Islet of Langerhans (tissue), 1 donor: ENCODE data around the gene CABP2.
"Not testable (repeated sequence)": the region's sequence is repeated elsewhere in the genome, so short reads cannot be mapped to it uniquely, and the experiment has no call there.

ENCODE experiments used
- FAIRE-seq: peaks from one replicate; lab custom pipeline; 2011; peaks lifted over from hg19 to GRCh38; lab: Jason Lieb, UNC

CABP2 gene

GRCh38 chr11:67494371-67495233, 28.6 kb downstream of the CABP2 start:
- no peak for FAIRE-seq

GRCh38 chr11:67493548-67494370, 29.5 kb downstream of the CABP2 start:
- no peak for FAIRE-seq

GRCh38 chr11:67492801-67493547, 30.3 kb downstream of the CABP2 start:
- no peak for FAIRE-seq

- FAIRE-seq = no peak
Measured at GRCh38 chr11:67492069-67492727, 31.0 kb downstream of the CABP2 start.

GRCh38 chr11:67491276-67492068, 31.8 kb downstream of the CABP2 start:
- no peak for FAIRE-seq

GRCh38 chr11:67490727-67491065, 32.5 kb downstream of the CABP2 start:
- no peak for FAIRE-seq

GRCh38 chr11:67489885-67490726, 33.1 kb downstream of the CABP2 start:
- no peak for FAIRE-seq

- no peak for FAIRE-seq
Measured at GRCh38 chr11:67489203-67489884, 33.9 kb downstream of the CABP2 start.

- FAIRE-seq = no peak
Measured at GRCh38 chr11:67486481-67487195, 36.6 kb downstream of the CABP2 start.

GRCh38 chr11:67485873-67486361, 37.3 kb downstream of the CABP2 start:
- FAIRE-seq = not testable (repeated sequence)

- FAIRE-seq = no peak
Measured at GRCh38 chr11:67484847-67485311, 38.4 kb downstream of the CABP2 start.

- FAIRE-seq = no peak
Measured at GRCh38 chr11:67483831-67484665, 39.2 kb downstream of the CABP2 start.

- no peak for FAIRE-seq
Measured at GRCh38 chr11:67482827-67483798, 40.1 kb downstream of the CABP2 start, which contains the start of gene AIP. Gene AIP, plus strand, starts transcription at chr11:67483026. Its CDS starts 133 bp downstream, at chr11:67483159.

- no peak for FAIRE-seq
Measured at GRCh38 chr11:67482275-67482826, 40.9 kb downstream of the CABP2 start.

- FAIRE-seq = not testable (repeated sequence)
Measured at GRCh38 chr11:67477344-67478050, 45.7 kb downstream of the CABP2 start.
